ENCODE results near the gene CPM. TPM values are rescaled to one million over a fixed set of nuclear protein-coding genes. Genes with fewer than 3 reads are reported as not detected.

Gene CPM
- total RNA-seq (10 to 100 TPM; 22.7 to 65.0 TPM), polyA plus RNA-seq (10 to 100 TPM; 14.2 to 25.4 TPM)

DNA sequence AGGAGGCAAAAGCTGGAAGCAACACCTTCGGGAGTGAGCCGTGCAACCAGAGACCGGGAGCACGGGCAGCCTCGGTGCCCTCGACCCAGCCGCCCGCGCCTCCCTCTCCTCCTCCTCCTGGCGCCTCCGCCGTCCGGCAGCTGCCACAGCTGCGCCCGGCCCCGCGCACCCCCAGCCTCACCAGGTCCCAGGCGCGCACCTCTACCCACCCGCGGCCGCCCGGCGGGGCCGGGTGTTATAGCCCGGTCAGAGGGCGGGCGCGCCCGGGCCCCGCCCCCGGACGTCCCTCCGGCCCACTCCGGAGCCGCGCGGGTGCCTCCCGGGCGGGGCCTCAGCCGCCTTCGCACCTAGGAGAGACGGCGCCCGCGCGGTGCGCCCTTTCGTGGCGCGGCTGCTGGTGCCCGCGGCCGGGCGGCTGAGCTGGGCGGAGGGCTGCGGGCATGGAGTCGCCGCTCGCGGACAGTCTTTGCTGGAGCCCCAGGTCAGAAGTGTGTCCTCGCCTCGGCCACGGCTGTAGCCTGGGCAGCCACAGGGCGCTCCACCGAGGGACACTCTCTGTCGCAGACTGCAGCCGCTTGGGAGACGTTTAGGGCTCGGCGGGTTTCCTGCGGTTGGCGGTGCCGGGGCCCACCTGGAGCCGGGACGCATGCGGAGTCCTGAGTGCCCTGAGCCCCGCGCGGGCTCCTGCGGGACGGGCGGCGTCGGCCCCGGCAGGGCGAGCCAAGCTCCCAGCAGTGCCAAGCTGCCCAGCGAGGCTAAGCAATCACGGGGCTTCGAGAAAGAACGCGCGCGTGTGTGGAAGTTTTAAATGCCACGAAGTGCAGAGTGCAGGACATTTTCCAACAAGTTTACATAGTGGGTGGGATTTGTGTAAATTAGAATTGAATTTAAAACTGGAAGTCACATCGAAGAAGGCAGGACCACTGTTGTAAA is at the start of gene CPM:
CPM (minus strand) TSS at position 211 of the 933 bp plus-strand sequence. CDS start 334 bp downstream, outside the sequence.
- Histone ChIP-seq H3K9me3 (ENCODE audit: control insufficient read depth in 4 of 4, low read length in 3 of 4) (no peaks in the 10 kb centered on the region), H3K4me1 (ENCODE audit: control insufficient read depth in 4 of 4, insufficient read depth in 4 of 4, low read length in 3 of 4) (peaks cover 0 to 16% (median 6%) of the 10 kb centered on the region in 4 donors), H3K27ac (ENCODE audit: low read depth in 1 of 2, low read length in 2 of 2) (peak within 1 kb of the TSS; percentile 67 to 87), H3K9ac (ENCODE audit: low read depth in 1 of 2, low read length in 2 of 2) (peak within 1 kb of the TSS; percentile 34 to 73), H3K36me3 (ENCODE audit: control insufficient read depth in 4 of 4, insufficient read depth in 3 of 4, low read depth in 1 of 4, low read length in 3 of 4) (no peaks in the 10 kb centered on the region), H3K4me3 (ENCODE audit: low read depth in 1 of 3, low read length in 3 of 3) (peak within 1 kb of the TSS; percentile 71 to 94 (median 85)), H3K27me3 (ENCODE audit: control insufficient read depth in 4 of 4, insufficient read depth in 4 of 4, low read length in 3 of 4) (no peaks in the 10 kb centered on the region)
- TF ChIP-seq SP1 (IDR thresholded peaks at IDR 0.05) (no peak), TAF1 (conservative IDR thresholded peaks at IDR 0.05) (no peak), RAD21 (IDR thresholded peaks at IDR 0.05) (no peak), EGR1 (IDR thresholded peaks at IDR 0.05; ENCODE audit: low read depth in 2 of 2) (no peak), HNF4A (conservative IDR thresholded peaks at IDR 0.05) (no peak), FOXA1 (IDR thresholded peaks at IDR 0.05) (no peak)
- TF ChIP-seq, protein P1, sequence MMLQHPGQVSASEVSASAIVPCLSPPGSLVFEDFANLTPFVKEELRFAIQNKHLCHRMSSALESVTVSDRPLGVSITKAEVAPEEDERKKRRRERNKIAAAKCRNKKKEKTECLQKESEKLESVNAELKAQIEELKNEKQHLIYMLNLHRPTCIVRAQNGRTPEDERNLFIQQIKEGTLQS (IDR thresholded peaks at IDR 0.05) = no peak
- peak; percentile 76 for DNase-seq (ENCODE audit: low spot score)
- WGBS = 6% methylated on average over 96 of the region's 96 CpGs

DNA sequence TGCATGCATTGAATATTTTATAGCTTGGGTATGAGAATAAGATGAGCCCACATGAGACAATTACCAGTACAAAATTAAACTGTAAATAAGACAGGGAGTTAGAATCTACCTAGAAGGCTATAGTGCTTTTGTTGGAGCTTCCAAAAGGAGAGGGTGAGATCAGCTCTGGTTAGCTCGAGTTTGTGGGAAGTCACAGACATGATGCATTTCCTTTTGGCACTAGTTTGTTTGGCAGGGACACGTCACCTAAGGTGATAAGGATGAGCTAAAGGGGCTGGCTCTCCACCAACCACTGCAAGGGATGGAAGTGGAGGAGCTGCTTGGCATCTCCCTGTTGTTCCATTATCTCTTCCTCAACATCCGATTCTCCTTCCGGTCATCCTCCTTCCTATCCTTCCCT is 48.5 kb upstream of the CPM start:
- H3K27ac ChIP-seq (ENCODE audit: low read depth in 1 of 2, low read length in 2 of 2) = no peak overlapping the region
- no peak for DNase-seq (ENCODE audit: low spot score)
- H3K27me3 ChIP-seq (ENCODE audit: control insufficient read depth in 4 of 4, insufficient read depth in 4 of 4, low read length in 3 of 4) = no peaks in the 10 kb centered on the region
- no peaks in the 10 kb centered on the region for H3K36me3 ChIP-seq (ENCODE audit: control insufficient read depth in 4 of 4, insufficient read depth in 3 of 4, low read depth in 1 of 4, low read length in 3 of 4)
- TF ChIP-seq EGR1 (IDR thresholded peaks at IDR 0.05; ENCODE audit: low read depth in 2 of 2) (no peak), HNF4G (IDR thresholded peaks at IDR 0.05) (no peak), NR2F2 (IDR thresholded peaks at IDR 0.05) (no peak), GABPA (IDR thresholded peaks at IDR 0.05 in 1 of 2, conservative IDR thresholded peaks at IDR 0.05 in 1 of 2) (no peak), TAF1 (conservative IDR thresholded peaks at IDR 0.05) (no peak), RXRA (IDR thresholded peaks at IDR 0.05) (no peak), YY1 (IDR thresholded peaks at IDR 0.05) (no peak), RAD21 (IDR thresholded peaks at IDR 0.05) (no peak)
- TF ChIP-seq, protein P2, sequence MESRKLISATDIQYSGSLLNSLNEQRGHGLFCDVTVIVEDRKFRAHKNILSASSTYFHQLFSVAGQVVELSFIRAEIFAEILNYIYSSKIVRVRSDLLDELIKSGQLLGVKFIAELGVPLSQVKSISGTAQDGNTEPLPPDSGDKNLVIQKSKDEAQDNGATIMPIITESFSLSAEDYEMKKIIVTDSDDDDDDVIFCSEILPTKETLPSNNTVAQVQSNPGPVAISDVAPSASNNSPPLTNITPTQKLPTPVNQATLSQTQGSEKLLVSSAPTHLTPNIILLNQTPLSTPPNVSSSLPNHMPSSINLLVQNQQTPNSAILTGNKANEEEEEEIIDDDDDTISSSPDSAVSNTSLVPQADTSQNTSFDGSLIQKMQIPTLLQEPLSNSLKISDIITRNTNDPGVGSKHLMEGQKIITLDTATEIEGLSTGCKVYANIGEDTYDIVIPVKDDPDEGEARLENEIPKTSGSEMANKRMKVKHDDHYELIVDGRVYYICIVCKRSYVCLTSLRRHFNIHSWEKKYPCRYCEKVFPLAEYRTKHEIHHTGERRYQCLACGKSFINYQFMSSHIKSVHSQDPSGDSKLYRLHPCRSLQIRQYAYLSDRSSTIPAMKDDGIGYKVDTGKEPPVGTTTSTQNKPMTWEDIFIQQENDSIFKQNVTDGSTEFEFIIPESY (IDR thresholded peaks at IDR 0.05) = no peak
- TF ChIP-seq, protein P3, sequence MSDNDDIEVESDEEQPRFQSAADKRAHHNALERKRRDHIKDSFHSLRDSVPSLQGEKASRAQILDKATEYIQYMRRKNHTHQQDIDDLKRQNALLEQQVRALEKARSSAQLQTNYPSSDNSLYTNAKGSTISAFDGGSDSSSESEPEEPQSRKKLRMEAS (IDR thresholded peaks at IDR 0.05) = no peak
- TF ChIP-seq, protein P4, sequence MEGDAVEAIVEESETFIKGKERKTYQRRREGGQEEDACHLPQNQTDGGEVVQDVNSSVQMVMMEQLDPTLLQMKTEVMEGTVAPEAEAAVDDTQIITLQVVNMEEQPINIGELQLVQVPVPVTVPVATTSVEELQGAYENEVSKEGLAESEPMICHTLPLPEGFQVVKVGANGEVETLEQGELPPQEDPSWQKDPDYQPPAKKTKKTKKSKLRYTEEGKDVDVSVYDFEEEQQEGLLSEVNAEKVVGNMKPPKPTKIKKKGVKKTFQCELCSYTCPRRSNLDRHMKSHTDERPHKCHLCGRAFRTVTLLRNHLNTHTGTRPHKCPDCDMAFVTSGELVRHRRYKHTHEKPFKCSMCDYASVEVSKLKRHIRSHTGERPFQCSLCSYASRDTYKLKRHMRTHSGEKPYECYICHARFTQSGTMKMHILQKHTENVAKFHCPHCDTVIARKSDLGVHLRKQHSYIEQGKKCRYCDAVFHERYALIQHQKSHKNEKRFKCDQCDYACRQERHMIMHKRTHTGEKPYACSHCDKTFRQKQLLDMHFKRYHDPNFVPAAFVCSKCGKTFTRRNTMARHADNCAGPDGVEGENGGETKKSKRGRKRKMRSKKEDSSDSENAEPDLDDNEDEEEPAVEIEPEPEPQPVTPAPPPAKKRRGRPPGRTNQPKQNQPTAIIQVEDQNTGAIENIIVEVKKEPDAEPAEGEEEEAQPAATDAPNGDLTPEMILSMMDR (IDR thresholded peaks at IDR 0.05; ENCODE audit: low read depth, low read length, missing input control) = no peak
- TF ChIP-seq, protein P5, sequence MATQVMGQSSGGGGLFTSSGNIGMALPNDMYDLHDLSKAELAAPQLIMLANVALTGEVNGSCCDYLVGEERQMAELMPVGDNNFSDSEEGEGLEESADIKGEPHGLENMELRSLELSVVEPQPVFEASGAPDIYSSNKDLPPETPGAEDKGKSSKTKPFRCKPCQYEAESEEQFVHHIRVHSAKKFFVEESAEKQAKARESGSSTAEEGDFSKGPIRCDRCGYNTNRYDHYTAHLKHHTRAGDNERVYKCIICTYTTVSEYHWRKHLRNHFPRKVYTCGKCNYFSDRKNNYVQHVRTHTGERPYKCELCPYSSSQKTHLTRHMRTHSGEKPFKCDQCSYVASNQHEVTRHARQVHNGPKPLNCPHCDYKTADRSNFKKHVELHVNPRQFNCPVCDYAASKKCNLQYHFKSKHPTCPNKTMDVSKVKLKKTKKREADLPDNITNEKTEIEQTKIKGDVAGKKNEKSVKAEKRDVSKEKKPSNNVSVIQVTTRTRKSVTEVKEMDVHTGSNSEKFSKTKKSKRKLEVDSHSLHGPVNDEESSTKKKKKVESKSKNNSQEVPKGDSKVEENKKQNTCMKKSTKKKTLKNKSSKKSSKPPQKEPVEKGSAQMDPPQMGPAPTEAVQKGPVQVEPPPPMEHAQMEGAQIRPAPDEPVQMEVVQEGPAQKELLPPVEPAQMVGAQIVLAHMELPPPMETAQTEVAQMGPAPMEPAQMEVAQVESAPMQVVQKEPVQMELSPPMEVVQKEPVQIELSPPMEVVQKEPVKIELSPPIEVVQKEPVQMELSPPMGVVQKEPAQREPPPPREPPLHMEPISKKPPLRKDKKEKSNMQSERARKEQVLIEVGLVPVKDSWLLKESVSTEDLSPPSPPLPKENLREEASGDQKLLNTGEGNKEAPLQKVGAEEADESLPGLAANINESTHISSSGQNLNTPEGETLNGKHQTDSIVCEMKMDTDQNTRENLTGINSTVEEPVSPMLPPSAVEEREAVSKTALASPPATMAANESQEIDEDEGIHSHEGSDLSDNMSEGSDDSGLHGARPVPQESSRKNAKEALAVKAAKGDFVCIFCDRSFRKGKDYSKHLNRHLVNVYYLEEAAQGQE (IDR thresholded peaks at IDR 0.05) = no peak
- TF ChIP-seq, protein P1 (IDR thresholded peaks at IDR 0.05) = no peak
- no peak overlapping the region for H3K4me3 ChIP-seq (ENCODE audit: low read depth in 1 of 3, low read length in 3 of 3)
- no peak overlapping the region for H3K9ac ChIP-seq (ENCODE audit: low read depth in 1 of 2, low read length in 2 of 2)
- H3K9me3 ChIP-seq (ENCODE audit: control insufficient read depth in 4 of 4, low read length in 3 of 4) = peaks cover 0 to 6% (median 1%) of the 10 kb centered on the region in 4 donors
- H3K4me1 ChIP-seq (ENCODE audit: control insufficient read depth in 4 of 4, insufficient read depth in 4 of 4, low read length in 3 of 4) = peaks cover 7 to 30% (median 22%) of the 10 kb centered on the region in 4 donors
- WGBS = 64% methylated on average over 4 of the region's 4 CpGs
